ENCODE data around the gene FOXP1. TPM values are rescaled to one million over a fixed set of nuclear protein-coding genes. Genes with fewer than 3 reads are reported as not detected.

Gene FOXP1
- total and polyA plus RNA-seq, 8 donors = 12.3 to 215 (median 117) TPM

DNA sequence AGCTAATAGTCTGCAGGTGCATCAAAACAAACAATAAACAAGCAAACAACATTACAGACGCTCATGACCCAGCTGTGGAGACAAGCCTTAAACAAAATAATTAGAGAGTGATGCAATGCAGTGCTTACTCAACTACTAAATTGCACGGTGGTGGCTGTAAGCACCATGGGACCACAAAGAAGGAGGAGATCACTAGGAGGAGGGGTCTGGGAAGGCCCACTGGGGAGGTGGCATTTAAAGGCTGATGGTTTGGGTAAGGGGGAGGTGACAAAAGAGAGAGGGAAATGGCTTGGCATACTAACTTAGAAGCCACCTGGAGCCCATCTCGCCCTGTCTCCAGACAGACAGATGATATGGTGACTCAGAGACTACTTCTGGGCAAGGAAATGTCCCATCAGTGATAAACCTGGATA, 516.7 kb downstream of the FOXP1 start:
- H3K4me1 ChIP-seq = peaks cover 30 to 82% (median 55%) of the 10 kb centered on the region in 4 donors
- TF ChIP-seq POLR2AphosphoS5 (IDR thresholded peaks at IDR 0.05) (peak in 2 of 3 donors; percentile 31 to 35), EP300 (IDR thresholded peaks at IDR 0.05) (no peak)
- no peaks in the 10 kb centered on the region for H3K36me3 ChIP-seq
- no peaks in the 10 kb centered on the region for H3K27me3 ChIP-seq
- 11 to 32% (median 23%) methylated on average over 3 of the region's 3 CpGs for WGBS, 5 donors
- H3K9me3 ChIP-seq = no peaks in the 10 kb centered on the region
- intact Hi-C loops (cut with DNase I; ENCODE audit: low total_unique reads) = no loop called here
- H3K27ac ChIP-seq = peak overlapping the region; percentile 28 to 99 (median 95)
- no peak overlapping the region for H3K4me3 ChIP-seq
- DNase-seq = peak in 1 of 2 donors; percentile 51

DNA sequence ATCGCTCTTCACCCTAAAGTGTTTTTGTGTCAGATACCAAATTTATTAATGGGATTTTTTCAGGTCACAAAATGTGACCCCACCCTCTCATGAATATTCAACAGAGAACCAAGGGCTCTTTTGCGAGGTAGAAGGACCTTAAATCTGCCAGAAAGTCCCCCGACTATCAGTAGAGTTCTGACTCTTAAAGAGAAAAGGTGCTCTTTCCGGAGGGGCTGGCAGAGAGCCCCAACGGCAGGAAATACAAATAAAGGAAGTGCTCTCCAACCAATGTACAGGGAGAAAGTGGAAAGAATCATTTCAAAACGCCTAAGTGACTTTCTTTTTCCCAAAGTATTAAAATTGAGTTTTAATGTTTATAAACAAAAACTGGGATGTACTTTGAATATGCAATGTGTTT, 517.2 kb downstream of the FOXP1 start:
- WGBS, 5 donors = 5 to 13% (median 9%) methylated on average over 6 of the region's 6 CpGs
- H3K4me1 ChIP-seq = peaks cover 32 to 82% (median 58%) of the 10 kb centered on the region in 4 donors

DNA sequence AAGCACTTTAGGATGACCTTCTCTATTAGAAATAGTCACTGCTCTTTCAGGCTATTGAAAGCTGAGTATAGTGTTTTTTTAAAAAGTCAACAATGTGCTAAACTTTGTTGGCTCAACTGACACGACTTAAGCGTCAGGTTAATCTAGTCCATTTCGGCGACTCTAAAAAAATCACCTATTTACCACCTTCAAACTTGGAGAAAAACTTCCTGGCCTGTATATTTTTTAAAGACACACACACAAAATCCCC, 517.8 kb downstream of the FOXP1 start:
- intact Hi-C loops (cut with DNase I; ENCODE audit: low total_unique reads) = no loop called here
- peak overlapping the region; percentile 52 to 67 (median 63) for H3K4me3 ChIP-seq
- peaks cover 34 to 82% (median 57%) of the 10 kb centered on the region in 4 donors for H3K4me1 ChIP-seq
- peak overlapping the region in 4 of 5 donors; percentile 92 to 99 (median 96) for H3K27ac ChIP-seq
- DNase-seq = no peak
- TF ChIP-seq EP300 (IDR thresholded peaks at IDR 0.05) (no peak), POLR2AphosphoS5 (IDR thresholded peaks at IDR 0.05) (no peak), POLR2A (IDR thresholded peaks at IDR 0.05) (no peak)
- TF ChIP-seq, protein P1, sequence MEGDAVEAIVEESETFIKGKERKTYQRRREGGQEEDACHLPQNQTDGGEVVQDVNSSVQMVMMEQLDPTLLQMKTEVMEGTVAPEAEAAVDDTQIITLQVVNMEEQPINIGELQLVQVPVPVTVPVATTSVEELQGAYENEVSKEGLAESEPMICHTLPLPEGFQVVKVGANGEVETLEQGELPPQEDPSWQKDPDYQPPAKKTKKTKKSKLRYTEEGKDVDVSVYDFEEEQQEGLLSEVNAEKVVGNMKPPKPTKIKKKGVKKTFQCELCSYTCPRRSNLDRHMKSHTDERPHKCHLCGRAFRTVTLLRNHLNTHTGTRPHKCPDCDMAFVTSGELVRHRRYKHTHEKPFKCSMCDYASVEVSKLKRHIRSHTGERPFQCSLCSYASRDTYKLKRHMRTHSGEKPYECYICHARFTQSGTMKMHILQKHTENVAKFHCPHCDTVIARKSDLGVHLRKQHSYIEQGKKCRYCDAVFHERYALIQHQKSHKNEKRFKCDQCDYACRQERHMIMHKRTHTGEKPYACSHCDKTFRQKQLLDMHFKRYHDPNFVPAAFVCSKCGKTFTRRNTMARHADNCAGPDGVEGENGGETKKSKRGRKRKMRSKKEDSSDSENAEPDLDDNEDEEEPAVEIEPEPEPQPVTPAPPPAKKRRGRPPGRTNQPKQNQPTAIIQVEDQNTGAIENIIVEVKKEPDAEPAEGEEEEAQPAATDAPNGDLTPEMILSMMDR (IDR thresholded peaks at IDR 0.05) = no peak
- H3K27me3 ChIP-seq = no peaks in the 10 kb centered on the region
- no peaks in the 10 kb centered on the region for H3K36me3 ChIP-seq
- WGBS, 5 donors = 1 to 16% (median 5%) methylated on average over 4 of the region's 4 CpGs
- H3K9me3 ChIP-seq = no peaks in the 10 kb centered on the region

More for the DNA sequence above, 517.2 kb downstream of the FOXP1 start:
- H3K36me3 ChIP-seq = no peaks in the 10 kb centered on the region
- H3K4me3 ChIP-seq = peak overlapping the region in 3 of 4 donors; percentile 4 to 66 (median 60)
- no peaks in the 10 kb centered on the region for H3K9me3 ChIP-seq
- intact Hi-C loops (cut with DNase I; ENCODE audit: low total_unique reads) = no loop called here
- peak; percentile 47 to 73 for DNase-seq
- no peaks in the 10 kb centered on the region for H3K27me3 ChIP-seq
- TF ChIP-seq POLR2A (IDR thresholded peaks at IDR 0.05) (no peak), EP300 (IDR thresholded peaks at IDR 0.05) (no peak), POLR2AphosphoS5 (IDR thresholded peaks at IDR 0.05) (peak in 1 of 3 donors; percentile 4)
- TF ChIP-seq, protein P1 (IDR thresholded peaks at IDR 0.05) = no peak
- peak overlapping the region; percentile 72 to 99 (median 95) for H3K27ac ChIP-seq

DNA sequence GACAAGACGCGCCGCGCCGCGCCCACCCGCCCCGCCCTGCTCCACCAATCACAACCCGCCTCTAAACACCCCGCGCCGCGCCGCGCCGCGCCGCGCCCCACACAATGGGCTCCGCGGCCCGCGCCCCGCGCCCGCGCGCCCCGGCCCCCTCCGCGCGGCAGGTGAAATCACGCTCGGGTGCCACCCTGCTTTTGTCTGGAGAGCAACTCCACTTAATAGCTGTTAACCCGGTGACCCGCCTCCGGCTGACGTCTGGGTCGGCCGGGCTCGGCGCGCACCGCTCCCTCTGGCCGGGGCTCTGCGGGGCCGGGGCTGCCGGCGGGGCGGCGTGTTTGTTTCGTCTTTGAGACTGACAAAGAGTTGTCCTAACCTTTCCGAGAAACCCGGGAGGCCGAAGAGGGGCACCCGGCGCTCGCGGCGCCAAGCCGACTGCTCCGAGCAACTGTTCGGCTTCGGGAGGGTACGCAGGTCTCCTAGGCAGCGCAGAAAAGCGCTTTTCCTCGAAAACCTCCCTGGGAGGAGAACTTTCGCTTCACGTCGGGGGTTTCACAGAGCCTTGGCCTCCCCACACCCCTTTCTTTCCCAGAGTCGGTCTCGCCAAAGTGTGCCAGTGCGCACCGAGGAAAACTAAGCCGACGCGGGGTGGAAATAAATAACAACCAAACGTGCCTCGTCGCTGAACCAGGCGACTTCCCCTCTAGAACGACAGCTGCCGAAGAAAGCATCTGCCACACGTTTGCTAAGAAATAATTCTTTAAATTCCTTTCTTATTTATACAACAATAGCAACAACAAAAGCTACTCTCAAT, 518.4 kb downstream of the FOXP1 start:
- no peaks in the 10 kb centered on the region for H3K9me3 ChIP-seq
- intact Hi-C loops (cut with DNase I; ENCODE audit: low total_unique reads) = no loop called here
- DNase-seq = peak; percentile 68 to 92
- TF ChIP-seq POLR2A (IDR thresholded peaks at IDR 0.05) (no peak), EP300 (IDR thresholded peaks at IDR 0.05) (no peak), POLR2AphosphoS5 (IDR thresholded peaks at IDR 0.05) (no peak)
- TF ChIP-seq, protein P1 (IDR thresholded peaks at IDR 0.05) = no peak
- H3K27ac ChIP-seq = peak overlapping the region; percentile 86 to 99 (median 95)
- H3K4me3 ChIP-seq = peak overlapping the region; percentile 52 to 67 (median 63)
- H3K27me3 ChIP-seq = no peaks in the 10 kb centered on the region
- no peaks in the 10 kb centered on the region for H3K36me3 ChIP-seq
- H3K4me1 ChIP-seq = peaks cover 34 to 82% (median 55%) of the 10 kb centered on the region in 4 donors
- 0 to 1% (median 0%) methylated on average over 22 to 85 of the region's 85 CpGs for WGBS, 5 donors
